Right atrium auricular region (tissue), 2 donors: Measurements from ENCODE around the gene PTAFR. TPM values are rescaled to one million over a fixed set of nuclear protein-coding genes. Genes with fewer than 3 reads are reported as not detected.

Experiments used
- DNase-seq: peaks from one replicate; pipeline ENCODE4 v3.0.0-alpha.2; 2019; ENCODE audit warnings: low spot score
- H3K27ac ChIP-seq, 2 donors: fragments of 200-600 bp; sonication (generic); 1 replicate in 1 of 2; 2 replicates in 1 of 2; pipeline ENCODE4 v1.5.1; 2016 to 2019
- H3K27me3 ChIP-seq, 2 donors: fragments of 200-600 bp; sonication (generic); one replicate each; pipeline versions ENCODE4 v1.5.1 to v1.6.0; 2017 to 2019
- H3K36me3 ChIP-seq: fragments of 200-600 bp; sonication (generic); one replicate; pipeline ENCODE4 v1.5.1; 2016
- H3K4me1 ChIP-seq, 2 donors: fragments of 200-600 bp; sonication (generic); one replicate each; pipeline versions ENCODE4 v1.5.1 to v1.6.0; 2017 to 2019
- H3K4me3 ChIP-seq, 2 donors: fragments of 200-600 bp; sonication (generic); 1 replicate in 1 of 2; 2 replicates in 1 of 2; pipeline ENCODE4 v1.5.1; 2017 to 2019; ENCODE audit warnings: mild to moderate bottlenecking in 1 of 2, moderate library complexity in 1 of 2
- H3K9me3 ChIP-seq, 2 donors: fragments of 200-600 bp; sonication (generic); one replicate each; pipeline ENCODE4 v1.5.1; 2019
- total RNA-seq, 2 donors: library from RNA; depleted of rRNA; stranded (reverse); fragments of >200 nt; gene quantifications; one replicate each; pipeline ENCODE4 v1.1.0, GENCODE V29; 2016
- TF ChIP-seq, protein P1 (sequence below), 2 donors: fragments of 200-600 bp; sonication (generic); IDR thresholded peaks; one replicate each; pipeline ENCODE4 v1.5.1; 2019; ENCODE audit warnings: antibody characterized with exemption in 2 of 2

The PTAFR gene
- total RNA-seq, 2 donors from 2014 or later: 1.3 to 4.6 TPM

DNA sequence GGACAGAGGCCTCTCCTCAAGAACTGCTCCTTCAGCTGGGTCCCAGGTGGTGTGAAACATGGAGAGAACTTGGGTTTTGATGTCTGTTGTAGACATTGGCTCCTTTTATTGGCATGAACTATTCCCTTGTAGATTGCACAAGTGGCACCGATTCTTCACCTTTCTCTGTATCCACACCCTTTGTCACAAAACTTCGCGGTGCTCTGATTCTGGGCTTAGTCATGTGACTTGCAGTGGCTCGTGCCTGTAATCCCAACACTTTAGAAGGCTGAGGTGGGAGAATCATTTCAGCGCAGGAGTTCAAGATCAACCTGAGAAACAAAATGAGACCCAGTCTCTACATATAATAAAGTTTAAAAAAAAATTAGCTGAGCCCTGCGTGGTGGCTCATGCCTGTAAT is 45.6 kb downstream of the PTAFR start:
- H3K36me3 ChIP-seq: no peaks in the 10 kb centered on the region
- no peak overlapping the region for H3K27ac ChIP-seq
- H3K27me3 ChIP-seq: no peaks in the 10 kb centered on the region
- H3K4me1 ChIP-seq: no peaks in the 10 kb centered on the region
- no peak for DNase-seq
- TF ChIP-seq, protein P1, sequence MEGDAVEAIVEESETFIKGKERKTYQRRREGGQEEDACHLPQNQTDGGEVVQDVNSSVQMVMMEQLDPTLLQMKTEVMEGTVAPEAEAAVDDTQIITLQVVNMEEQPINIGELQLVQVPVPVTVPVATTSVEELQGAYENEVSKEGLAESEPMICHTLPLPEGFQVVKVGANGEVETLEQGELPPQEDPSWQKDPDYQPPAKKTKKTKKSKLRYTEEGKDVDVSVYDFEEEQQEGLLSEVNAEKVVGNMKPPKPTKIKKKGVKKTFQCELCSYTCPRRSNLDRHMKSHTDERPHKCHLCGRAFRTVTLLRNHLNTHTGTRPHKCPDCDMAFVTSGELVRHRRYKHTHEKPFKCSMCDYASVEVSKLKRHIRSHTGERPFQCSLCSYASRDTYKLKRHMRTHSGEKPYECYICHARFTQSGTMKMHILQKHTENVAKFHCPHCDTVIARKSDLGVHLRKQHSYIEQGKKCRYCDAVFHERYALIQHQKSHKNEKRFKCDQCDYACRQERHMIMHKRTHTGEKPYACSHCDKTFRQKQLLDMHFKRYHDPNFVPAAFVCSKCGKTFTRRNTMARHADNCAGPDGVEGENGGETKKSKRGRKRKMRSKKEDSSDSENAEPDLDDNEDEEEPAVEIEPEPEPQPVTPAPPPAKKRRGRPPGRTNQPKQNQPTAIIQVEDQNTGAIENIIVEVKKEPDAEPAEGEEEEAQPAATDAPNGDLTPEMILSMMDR (IDR thresholded peaks at IDR 0.05): no peak
- H3K9me3 ChIP-seq: peaks cover 0 to 4% of the 10 kb centered on the region in 2 donors
- H3K4me3 ChIP-seq: no peak overlapping the region

DNA sequence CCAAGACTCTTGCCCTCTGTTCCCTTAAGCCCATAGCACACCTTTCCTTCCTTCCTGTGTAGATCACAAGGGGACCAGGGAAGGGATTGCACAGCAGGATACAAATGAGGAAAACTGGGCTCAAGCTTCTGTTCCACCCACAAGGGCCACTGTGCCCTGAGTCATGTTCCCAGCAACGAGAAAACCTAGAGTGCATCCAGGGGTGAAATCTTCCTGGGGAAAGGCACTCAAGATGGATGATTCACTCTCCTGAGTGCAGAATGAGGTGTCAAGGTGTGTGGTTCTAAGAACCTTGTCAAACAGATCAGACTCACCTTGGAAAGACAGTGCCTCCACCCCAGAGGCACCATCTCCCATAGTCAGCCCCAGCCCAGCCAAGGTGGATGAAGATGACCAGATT is 47.3 kb downstream of the PTAFR start:
- Histone ChIP-seq H3K4me1 (no peaks in the 10 kb centered on the region), H3K27ac (no peak overlapping the region)

GRCh38 chr1:28127617-28128257 is 48.8 kb downstream of the PTAFR start:
- no peaks in the 10 kb centered on the region for H3K4me1 ChIP-seq
- no peaks in the 10 kb centered on the region for H3K36me3 ChIP-seq
- H3K27me3 ChIP-seq: no peaks in the 10 kb centered on the region
- TF ChIP-seq, protein P1 (IDR thresholded peaks at IDR 0.05): no peak
- H3K9me3 ChIP-seq: no peaks in the 10 kb centered on the region
- DNase-seq: no peak
- H3K27ac ChIP-seq: peak overlapping the region in 1 of 2 donors; percentile 23
- no peak overlapping the region for H3K4me3 ChIP-seq

More for the DNA sequence above, 47.3 kb downstream of the PTAFR start:
- DNase-seq: no peak
- TF ChIP-seq, protein P1 (IDR thresholded peaks at IDR 0.05): no peak
- H3K36me3 ChIP-seq: no peaks in the 10 kb centered on the region
- H3K4me3 ChIP-seq: no peak overlapping the region
- peaks cover 0 to 4% of the 10 kb centered on the region in 2 donors for H3K9me3 ChIP-seq
- no peaks in the 10 kb centered on the region for H3K27me3 ChIP-seq

- Histone ChIP-seq H3K27me3 (no peaks in the 10 kb centered on the region), H3K4me3 (no peak overlapping the region), H3K4me1 (no peaks in the 10 kb centered on the region), H3K9me3 (no peaks in the 10 kb centered on the region), H3K36me3 (no peaks in the 10 kb centered on the region), H3K27ac (peak overlapping the region in 1 of 2 donors; percentile 23)
- TF ChIP-seq, protein P1 (IDR thresholded peaks at IDR 0.05): no peak
- no peak for DNase-seq
Measured at GRCh38 chr1:28126783-28127490, 49.6 kb downstream of the PTAFR start.

GRCh38 chr1:28126212-28126611 is 50.3 kb downstream of the PTAFR start:
- H3K4me3 ChIP-seq: no peak overlapping the region
- TF ChIP-seq, protein P1 (IDR thresholded peaks at IDR 0.05): no peak
- no peaks in the 10 kb centered on the region for H3K9me3 ChIP-seq
- no peaks in the 10 kb centered on the region for H3K4me1 ChIP-seq
- DNase-seq: no peak
- H3K27ac ChIP-seq: no peak overlapping the region
- no peaks in the 10 kb centered on the region for H3K27me3 ChIP-seq
- no peaks in the 10 kb centered on the region for H3K36me3 ChIP-seq
